HEK293T (cell line): ENCODE data around the gene EDC3.

Source experiments
- CTCF ChIA-PET: fragments of 350-600 bp; formaldehyde crosslinking; extraction: SDS; loops from one replicate; lab custom pipeline; 2021; ENCODE audit warnings: antibody characterized with exemption, inconsistent platforms; lab: Yijun Ruan, JAX
- POLR2A ChIA-PET: fragments of 350-600 bp; formaldehyde crosslinking; extraction: SDS; loops from one replicate; lab custom pipeline; 2020; ENCODE audit warnings: antibody characterized with exemption, inconsistent platforms; lab: Yijun Ruan, JAX
- DNase-seq: peaks from one replicate; pipeline ENCODE4 v3.0.0; 2012; ENCODE audit warnings: mixed read lengths; ENCODE audit errors: extremely low spot score
- ARNT ChIP-seq: fragments of 450-650 bp; IDR thresholded peaks from 2 replicates; pipeline ENCODE4 v1.6.1; 2017; ENCODE audit warnings: mild to moderate bottlenecking
- BHLHE40 ChIP-seq: fragments of 450-650 bp; IDR thresholded peaks from 2 replicates; pipeline ENCODE4 v1.6.1; 2016; ENCODE audit warnings: mild to moderate bottlenecking, moderate library complexity, borderline replicate concordance
- CTBP1 ChIP-seq: fragments of 450-650 bp; IDR thresholded peaks from 2 replicates; pipeline ENCODE4 v1.6.1; 2016; ENCODE audit warnings: borderline replicate concordance
- ELF4 ChIP-seq: fragments of 450-650 bp; IDR thresholded peaks from 2 replicates; pipeline ENCODE4 v1.6.1; 2017; ENCODE audit warnings: antibody characterized with exemption
- FOXA1 ChIP-seq: fragments of 450-650 bp; IDR thresholded peaks from 2 replicates; pipeline ENCODE4 v1.6.1; 2016; ENCODE audit warnings: mild to moderate bottlenecking
- FOXK2 ChIP-seq: fragments of 450-650 bp; IDR thresholded peaks from 2 replicates; pipeline ENCODE4 v1.6.1; 2016; ENCODE audit warnings: mild to moderate bottlenecking
- FOXM1 ChIP-seq: fragments of 450-650 bp; IDR thresholded peaks from 2 replicates; pipeline ENCODE4 v1.6.1; 2017; ENCODE audit warnings: mild to moderate bottlenecking, borderline replicate concordance
- HDGF ChIP-seq: fragments of 450-650 bp; IDR thresholded peaks from 2 replicates; pipeline ENCODE4 v1.6.1; 2017; ENCODE audit warnings: antibody characterized with exemption, borderline replicate concordance
- L3MBTL2 ChIP-seq: fragments of 450-650 bp; conservative IDR thresholded peaks from 2 replicates; pipeline ENCODE4 v1.6.1; 2016; ENCODE audit warnings: mild to moderate bottlenecking
- LEF1 ChIP-seq: fragments of 450-650 bp; IDR thresholded peaks from 2 replicates; pipeline ENCODE4 v1.6.1; 2017; ENCODE audit warnings: mild to moderate bottlenecking, borderline replicate concordance
- NFRKB ChIP-seq: fragments of 450-650 bp; IDR thresholded peaks from 2 replicates; pipeline ENCODE4 v1.6.1; 2016; ENCODE audit warnings: mild to moderate bottlenecking, moderate library complexity
- SP1 ChIP-seq: fragments of 450-650 bp; IDR thresholded peaks from 2 replicates; pipeline ENCODE4 v1.6.1; 2017
- SUZ12 ChIP-seq: fragments of 450-650 bp; IDR thresholded peaks from 2 replicates; pipeline ENCODE4 v1.6.1; 2016; ENCODE audit warnings: mild to moderate bottlenecking
- TARDBP ChIP-seq: fragments of 450-650 bp; IDR thresholded peaks from 2 replicates; pipeline ENCODE4 v1.6.1; 2016
- ZNF384 ChIP-seq: fragments of 450-650 bp; IDR thresholded peaks from 2 replicates; pipeline ENCODE4 v1.6.1; 2016
- TF ChIP-seq, protein P1 (sequence below): fragments of 450-650 bp; IDR thresholded peaks from 2 replicates; pipeline ENCODE4 v1.6.1; 2016

Gene EDC3

DNA sequence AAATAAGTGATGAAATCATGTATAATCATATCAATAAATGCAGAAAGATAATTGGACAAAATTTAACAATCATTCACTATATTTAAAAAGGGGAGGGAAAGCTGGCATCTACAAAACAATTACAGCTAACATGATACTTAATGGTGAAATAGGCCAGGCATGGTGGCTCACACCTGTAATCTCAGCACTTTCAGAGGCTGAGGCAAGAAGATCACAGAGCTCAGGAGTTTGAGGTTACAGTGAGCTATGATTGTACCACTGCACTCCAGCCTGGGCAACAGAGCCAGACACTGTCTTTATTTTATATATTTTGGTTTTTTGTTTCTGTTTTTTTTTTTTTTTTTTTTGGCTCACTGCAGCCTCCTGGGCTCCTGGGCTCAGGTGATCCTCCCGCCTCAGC, 12.1 kb downstream of the EDC3 start:
- ChIA-PET POLR2A (interaction anchor here (2.0 kb wide), 1 partner anchor 12 kb away, joined by 7 read pairs; the partner anchor contains the start of gene EDC3), CTCF (interaction anchor here (0.6 kb wide), 1 partner anchor 86 kb away, joined by 5 read pairs; no protein-coding TSS in a partner anchor)
- DNase-seq, result no peak
- no peak for TF ChIP-seq FOXA1
- no peak for TF ChIP-seq LEF1
- TF ChIP-seq FOXK2, result no peak
- no peak for TF ChIP-seq SP1
- TF ChIP-seq BHLHE40, result no peak
- TF ChIP-seq SUZ12, result no peak
- no peak for TF ChIP-seq ELF4
- TF ChIP-seq ZNF384, result no peak
- TF ChIP-seq ARNT, result no peak
- no peak for TF ChIP-seq NFRKB
- TF ChIP-seq, protein P1, sequence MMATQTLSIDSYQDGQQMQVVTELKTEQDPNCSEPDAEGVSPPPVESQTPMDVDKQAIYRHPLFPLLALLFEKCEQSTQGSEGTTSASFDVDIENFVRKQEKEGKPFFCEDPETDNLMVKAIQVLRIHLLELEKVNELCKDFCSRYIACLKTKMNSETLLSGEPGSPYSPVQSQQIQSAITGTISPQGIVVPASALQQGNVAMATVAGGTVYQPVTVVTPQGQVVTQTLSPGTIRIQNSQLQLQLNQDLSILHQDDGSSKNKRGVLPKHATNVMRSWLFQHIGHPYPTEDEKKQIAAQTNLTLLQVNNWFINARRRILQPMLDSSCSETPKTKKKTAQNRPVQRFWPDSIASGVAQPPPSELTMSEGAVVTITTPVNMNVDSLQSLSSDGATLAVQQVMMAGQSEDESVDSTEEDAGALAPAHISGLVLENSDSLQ, result no peak

DNA sequence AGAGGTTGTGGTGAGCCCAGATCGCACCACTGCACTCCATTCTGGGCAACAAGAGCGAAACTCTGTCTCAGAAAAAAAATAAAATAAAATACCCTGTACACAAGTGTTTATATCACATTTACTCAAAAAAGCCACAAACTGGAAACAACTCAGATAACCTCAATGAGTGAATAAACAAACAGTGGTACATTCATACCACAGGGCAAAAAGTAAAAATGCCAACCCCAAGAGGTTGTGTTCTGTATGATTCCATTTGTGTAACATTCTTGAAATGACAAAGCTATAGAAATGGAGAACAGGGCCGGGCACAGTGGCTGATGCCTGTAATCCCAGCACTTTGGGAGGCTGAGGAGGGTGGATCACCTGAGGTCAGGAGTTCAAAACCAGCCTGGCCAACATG, 12.9 kb downstream of the EDC3 start:
- POLR2A ChIA-PET, result interaction anchor here (0.7 to 2.0 kb wide), 2 partner anchors 13 to 78 kb away, joined by 4 to 7 read pairs; partner anchors contain the start of gene EDC3
- no peak for DNase-seq
- CTCF ChIA-PET, result no interaction called here
- TF ChIP-seq NFRKB, result no peak
- TF ChIP-seq ELF4, result no peak
- TF ChIP-seq BHLHE40, result no peak
- no peak for TF ChIP-seq CTBP1
- no peak for TF ChIP-seq LEF1
- TF ChIP-seq FOXM1, result no peak
- no peak for TF ChIP-seq SUZ12
- no peak for TF ChIP-seq SP1
- TF ChIP-seq TARDBP, result no peak
- no peak for TF ChIP-seq ZNF384
- no peak for TF ChIP-seq L3MBTL2
- TF ChIP-seq FOXK2, result no peak
- TF ChIP-seq FOXA1, result no peak
- TF ChIP-seq, protein P1, result no peak
- no peak for TF ChIP-seq HDGF
- no peak for TF ChIP-seq ARNT

DNA sequence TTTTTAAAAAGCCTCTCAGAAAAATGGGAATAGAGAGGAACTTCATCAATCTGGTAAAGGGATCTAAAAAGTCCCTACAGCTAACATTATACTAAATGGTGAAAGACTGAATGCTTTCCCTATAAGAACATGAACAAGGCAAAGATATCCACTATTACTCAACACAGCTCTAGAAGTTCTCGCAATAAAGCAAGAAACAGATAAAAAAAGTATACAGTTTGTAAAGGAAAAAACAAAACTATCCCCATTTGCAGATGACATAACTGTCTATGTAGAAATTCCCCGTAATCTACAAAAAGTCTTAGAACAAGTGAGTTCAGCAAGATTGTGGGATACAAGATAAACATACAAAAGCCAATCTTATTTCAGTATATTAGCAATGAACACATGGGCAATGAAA, 15.4 kb downstream of the EDC3 start:
- POLR2A ChIA-PET, result interaction anchor here (1.1 kb wide), 1 partner anchor 80 kb away, joined by 4 read pairs; no protein-coding TSS in a partner anchor
- no peak for DNase-seq
- CTCF ChIA-PET, result no interaction called here
- TF ChIP-seq FOXM1 (no peak), FOXK2 (no peak), ELF4 (no peak), FOXA1 (no peak), SUZ12 (no peak), BHLHE40 (no peak), NFRKB (no peak), SP1 (no peak), TARDBP (no peak), L3MBTL2 (no peak)
- TF ChIP-seq, protein P1, result no peak

DNA sequence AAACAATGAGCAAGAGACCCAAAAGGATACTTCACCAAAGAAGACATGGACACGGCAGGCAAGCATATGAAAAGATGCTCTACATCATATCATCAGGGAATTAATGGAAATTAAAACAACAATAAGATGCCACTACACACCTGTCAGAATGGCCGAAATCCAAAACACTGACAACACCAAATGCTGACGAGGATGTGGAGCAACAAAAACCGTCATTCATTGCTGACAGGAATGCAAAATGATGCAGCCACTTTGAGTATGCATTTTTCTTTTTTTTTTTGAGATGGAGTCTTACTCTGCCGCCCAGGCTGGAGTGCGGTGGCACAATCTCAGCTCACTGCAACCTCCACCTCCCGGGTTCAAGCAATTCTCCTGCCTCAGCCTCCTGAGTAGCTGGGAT, 19.0 kb downstream of the EDC3 start:
- DNase-seq, result no peak
- no peak for TF ChIP-seq ELF4
- TF ChIP-seq FOXM1, result no peak
- TF ChIP-seq NFRKB, result no peak
- TF ChIP-seq LEF1, result no peak
- ChIA-PET CTCF (no interaction called here), POLR2A (interaction anchor here (0.8 kb wide), 1 partner anchor 20 kb away, joined by 3 read pairs; no protein-coding TSS in a partner anchor)

DNA sequence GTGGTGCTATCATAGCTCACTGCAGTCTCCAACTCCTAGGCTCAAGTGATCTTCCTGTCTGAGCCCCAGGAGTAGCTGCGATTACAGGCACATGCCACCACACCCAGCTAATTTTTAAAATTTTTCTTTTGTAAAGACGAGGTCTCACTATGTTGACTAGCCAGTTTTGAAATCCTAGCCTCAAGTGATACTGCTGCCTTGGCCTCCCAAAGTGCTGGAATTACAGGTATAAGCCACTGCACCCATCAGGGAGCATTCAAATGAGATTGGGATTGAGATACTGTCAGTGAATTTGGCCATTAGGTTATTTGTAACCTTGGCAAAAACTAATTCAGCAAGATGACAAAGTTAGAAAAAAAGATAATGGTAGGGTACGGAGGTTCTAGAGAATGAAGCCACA, 21.7 kb downstream of the EDC3 start:
- CTCF ChIA-PET, result interaction anchor here (0.9 kb wide), 1 partner anchor 94 kb away, joined by 7 read pairs; no protein-coding TSS in a partner anchor
- TF ChIP-seq ZNF384, result no peak
- no peak for TF ChIP-seq TARDBP
- TF ChIP-seq, protein P1, result no peak
- TF ChIP-seq NFRKB, result no peak
- no peak for TF ChIP-seq CTBP1
- TF ChIP-seq SUZ12, result no peak
- TF ChIP-seq FOXM1, result no peak
- no peak for TF ChIP-seq ELF4
- no peak for TF ChIP-seq FOXK2
- no peak for TF ChIP-seq BHLHE40
- no peak for TF ChIP-seq ARNT
- TF ChIP-seq SP1, result no peak
- no peak for TF ChIP-seq L3MBTL2
- TF ChIP-seq HDGF, result no peak
- no peak for DNase-seq
- POLR2A ChIA-PET, result no interaction called here

DNA sequence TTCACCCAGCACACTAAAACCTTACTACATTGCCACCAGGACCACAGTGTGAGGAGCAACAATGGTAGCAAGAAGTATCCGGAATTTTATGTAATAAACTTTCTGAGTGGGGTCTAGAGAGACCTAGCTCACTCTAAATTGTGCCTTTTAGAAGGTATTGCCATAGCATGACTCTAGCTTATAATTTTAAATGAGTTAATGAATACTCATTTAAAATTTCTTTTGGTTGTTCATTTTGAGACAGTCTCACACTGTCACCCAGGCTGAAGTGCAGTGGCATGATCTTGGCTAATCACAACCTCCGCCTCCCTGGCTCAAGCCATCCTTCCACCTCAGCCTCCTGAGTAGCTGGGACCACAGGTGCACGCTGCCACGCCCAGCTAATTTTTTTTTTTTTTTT, 26.2 kb downstream of the EDC3 start:
- POLR2A ChIA-PET, result interaction anchor here (1.1 kb wide), 1 partner anchor 27 kb away, joined by 3 read pairs; the partner anchor contains the start of gene EDC3
- CTCF ChIA-PET, result no interaction called here
- DNase-seq, result no peak
- TF ChIP-seq FOXK2, result no peak
- no peak for TF ChIP-seq TARDBP
- no peak for TF ChIP-seq BHLHE40
- TF ChIP-seq ZNF384, result no peak
- no peak for TF ChIP-seq FOXA1
- no peak for TF ChIP-seq LEF1
- TF ChIP-seq FOXM1, result no peak
- TF ChIP-seq ELF4, result no peak
- no peak for TF ChIP-seq CTBP1
- TF ChIP-seq SP1, result no peak
- TF ChIP-seq L3MBTL2, result no peak
- no peak for TF ChIP-seq SUZ12
- TF ChIP-seq, protein P1, result no peak
- no peak for TF ChIP-seq NFRKB
- no peak for TF ChIP-seq ARNT
